H1 (cell line): Measurements from ENCODE around the gene DPP10. TPM values are rescaled to one million over a fixed set of nuclear protein-coding genes. Genes with fewer than 3 reads are reported as not detected.

Experiments
- CHD7 ChIP-seq: fragments of 300-600 bp; sonication (generic); IDR thresholded peaks from 2 replicates; pipeline ENCODE4 v1.7.1; 2012; ENCODE audit warnings: low read length, moderate library complexity, mild to moderate bottlenecking, inconsistent platforms; ENCODE audit not compliant: insufficient replicate concordance
- MAFK ChIP-seq: IDR thresholded peaks from 2 replicates; pipeline ENCODE4 v1.6.1; 2012; ENCODE audit warnings: low read depth, mild to moderate bottlenecking, improper control_type of control experiment, low read length
- polyA plus RNA-seq, 7 experiments: library from polyadenylated mRNA; depleted of rRNA in 3 of 7; stranded (reverse) in 5 of 7; unstranded in 2 of 7; fragments of >200 nt in 5 of 7; fragments of 200-250 nt in 2 of 7; gene quantifications; 1 replicate in 5 of 7; 2 replicates in 1 of 7; 4 replicates in 1 of 7; pipeline versions ENCODE4 v1.2.1 to v1.2.3, GENCODE V29; 2011 to 2013; ENCODE audit warnings: missing spikeins in 2 of 7, mixed read lengths in 2 of 7
- total RNA-seq: library from RNA; stranded (reverse); fragmentation: NEBNext Ultra II Directional; extraction: Animal tissue kit (Norgen Biotek cat#: 25700); gene quantifications from 2 replicates; pipeline ENCODE4 v1.2.1, GENCODE V29; 2021

The DPP10 gene
- total and polyA plus RNA-seq, 2 of the 8 experiments (the other 6 are each of a cell fraction or from before 2014, with no cell fraction given): 3.3 to 7.2 TPM

- TF ChIP-seq MAFK: no peak
- no peak for TF ChIP-seq CHD7
These were observed 1001.2 kb downstream of the DPP10 start (continued) for GRCh38 chr2:115443539-115444185.
